Liver (tissue), 9 donors: ENCODE measurements around the gene ASPA. TPM values are rescaled to one million over a fixed set of nuclear protein-coding genes. Genes with fewer than 3 reads are reported as not detected.

Source experiments
- DNase-seq: peaks from one replicate; pipeline ENCODE4 v3.0.0-alpha.2; 2017; ENCODE audit warnings: low spot score
- H3K27ac ChIP-seq, 2 donors: one replicate each; pipeline ENCODE4 v1.7.0; 2013; ENCODE audit warnings: inconsistent platforms in 2 of 2, low read length in 2 of 2, control low read depth in 1 of 2, low read depth in 1 of 2, mild to moderate bottlenecking in 1 of 2
- H3K27me3 ChIP-seq, 4 donors: one replicate each; pipeline versions ENCODE4 v1.6.1 to v1.7.0; 2013; ENCODE audit warnings: low read length in 3 of 4, inconsistent platforms in 1 of 4, mild to moderate bottlenecking in 1 of 4, moderate library complexity in 1 of 4; ENCODE audit not compliant: control insufficient read depth in 4 of 4, insufficient read depth in 4 of 4
- H3K36me3 ChIP-seq, 4 donors: one replicate each; pipeline versions ENCODE4 v1.6.1 to v1.7.0; 2013; ENCODE audit warnings: low read length in 3 of 4, mild to moderate bottlenecking in 3 of 4, low read depth in 1 of 4, moderate library complexity in 1 of 4; ENCODE audit not compliant: control insufficient read depth in 4 of 4, insufficient read depth in 3 of 4
- H3K4me1 ChIP-seq, 4 donors: one replicate each; pipeline versions ENCODE4 v1.6.1 to v1.7.0; 2013; ENCODE audit warnings: low read length in 3 of 4, mild to moderate bottlenecking in 3 of 4, moderate library complexity in 1 of 4; ENCODE audit not compliant: control insufficient read depth in 4 of 4, insufficient read depth in 4 of 4
- H3K4me3 ChIP-seq, 3 donors: one replicate each; pipeline versions ENCODE4 v1.6.1 to v1.7.0; 2013; ENCODE audit warnings: low read length in 3 of 3, control low read depth in 1 of 3, low read depth in 1 of 3, mild to moderate bottlenecking in 1 of 3
- H3K9ac ChIP-seq, 2 donors: one replicate each; pipeline ENCODE4 v1.7.0; 2013; ENCODE audit warnings: low read length in 2 of 2, mild to moderate bottlenecking in 2 of 2, moderate library complexity in 2 of 2, control low read depth in 1 of 2, low read depth in 1 of 2
- H3K9me3 ChIP-seq, 4 donors: one replicate each; pipeline versions ENCODE4 v1.6.1 to v1.7.0; 2013; ENCODE audit warnings: low read length in 3 of 4; ENCODE audit not compliant: control insufficient read depth in 4 of 4
- CTCF ChIP-seq: fragments of 150-350 bp; IDR thresholded peaks from 2 replicates; pipeline ENCODE4 v1.5.1; 2017; ENCODE audit warnings: improper control_type of control experiment, low read depth, low read length; ENCODE audit not compliant: missing input control
- EGR1 ChIP-seq, 2 donors: IDR thresholded peaks; 2 replicates each; pipeline ENCODE4 v1.6.1; 2016 to 2018; ENCODE audit warnings: antibody characterized with exemption in 2 of 2, low read depth in 2 of 2
- FOXA2 ChIP-seq: IDR thresholded peaks from 2 replicates; pipeline ENCODE4 v1.6.1; 2016; ENCODE audit warnings: antibody characterized with exemption
- HNF4A ChIP-seq, 2 donors: conservative IDR thresholded peaks; 2 replicates each; pipeline ENCODE4 v1.6.1; 2016; ENCODE audit warnings: antibody characterized with exemption in 2 of 2, mild to moderate bottlenecking in 2 of 2
- HNF4G ChIP-seq: IDR thresholded peaks from 2 replicates; pipeline ENCODE4 v1.6.1; 2016; ENCODE audit warnings: antibody characterized with exemption
- JUND ChIP-seq, 2 donors: IDR thresholded peaks; 2 replicates each; pipeline ENCODE4 v1.6.1; 2016; ENCODE audit warnings: antibody characterized with exemption in 2 of 2
- NR2F2 ChIP-seq: IDR thresholded peaks from 2 replicates; pipeline ENCODE4 v1.6.1; 2016; ENCODE audit warnings: antibody characterized with exemption
- RAD21 ChIP-seq, 2 donors: IDR thresholded peaks; 2 replicates each; pipeline ENCODE4 v1.6.1; 2016; ENCODE audit warnings: antibody characterized with exemption in 2 of 2, mild to moderate bottlenecking in 2 of 2
- RXRA ChIP-seq, 2 donors: IDR thresholded peaks; 2 replicates each; pipeline ENCODE4 v1.6.1; 2017 to 2018; ENCODE audit warnings: antibody characterized with exemption in 2 of 2, mild to moderate bottlenecking in 1 of 2
- SP1 ChIP-seq: IDR thresholded peaks from 2 replicates; pipeline ENCODE4 v1.6.1; 2018; ENCODE audit warnings: antibody characterized with exemption, mild to moderate bottlenecking
- TAF1 ChIP-seq: conservative IDR thresholded peaks from 2 replicates; pipeline ENCODE4 v1.6.1; 2016; ENCODE audit warnings: antibody characterized with exemption, mild to moderate bottlenecking
- YY1 ChIP-seq: IDR thresholded peaks from 2 replicates; pipeline ENCODE4 v1.6.1; 2016; ENCODE audit warnings: antibody characterized with exemption, mild to moderate bottlenecking
- WGBS: extraction: QIAGEN DNeasy Blood & Tissue Kit; methylation state at CpG from one replicate; pipeline ENCODE4 v1.1.7; 2013; 5-methylcytosine and 5-hydroxymethylcytosine counted together
- polyA plus RNA-seq, 2 donors: library from polyadenylated mRNA; stranded (reverse) in 1 of 2; unstranded in 1 of 2; fragments of 200-250 nt in 1 of 2; fragments of >200 nt in 1 of 2; fragmentation: Nextera tagmentation in 1 of 2; extraction: Ambion mirVana in 1 of 2; gene quantifications; one replicate each; pipeline versions ENCODE4 v1.2.1 to v1.2.3, GENCODE V29; 2013 to 2015
- total RNA-seq, 2 donors: library from RNA; depleted of rRNA; stranded (reverse); fragments of >200 nt; gene quantifications; one replicate each; pipeline ENCODE4 v1.2.3, GENCODE V29; 2014
- TF ChIP-seq, protein P1 (sequence below): IDR thresholded peaks from 2 replicates; pipeline ENCODE4 v1.6.1; 2016; ENCODE audit warnings: antibody characterized with exemption
- TF ChIP-seq, protein P2 (sequence below): IDR thresholded peaks from 2 replicates; pipeline ENCODE4 v1.6.1; 2016; ENCODE audit warnings: antibody characterized with exemption
- TF ChIP-seq, protein P3 (sequence below): IDR thresholded peaks from 2 replicates; pipeline ENCODE4 v1.6.1; 2016; ENCODE audit warnings: antibody characterized with exemption, mild to moderate bottlenecking
- TF ChIP-seq, protein P4 (sequence below): IDR thresholded peaks from 2 replicates; pipeline ENCODE4 v1.6.1; 2016; ENCODE audit warnings: antibody characterized with exemption
- donor health status: healthy.
- donor health status: healthy.
- donor health status: healthy.
- donor health status: healthy.
- donor health status: healthy.

ASPA gene
- total and polyA plus RNA-seq, 4 donors, result 0.89 to 4.7 (median 1.9) TPM

DNA sequence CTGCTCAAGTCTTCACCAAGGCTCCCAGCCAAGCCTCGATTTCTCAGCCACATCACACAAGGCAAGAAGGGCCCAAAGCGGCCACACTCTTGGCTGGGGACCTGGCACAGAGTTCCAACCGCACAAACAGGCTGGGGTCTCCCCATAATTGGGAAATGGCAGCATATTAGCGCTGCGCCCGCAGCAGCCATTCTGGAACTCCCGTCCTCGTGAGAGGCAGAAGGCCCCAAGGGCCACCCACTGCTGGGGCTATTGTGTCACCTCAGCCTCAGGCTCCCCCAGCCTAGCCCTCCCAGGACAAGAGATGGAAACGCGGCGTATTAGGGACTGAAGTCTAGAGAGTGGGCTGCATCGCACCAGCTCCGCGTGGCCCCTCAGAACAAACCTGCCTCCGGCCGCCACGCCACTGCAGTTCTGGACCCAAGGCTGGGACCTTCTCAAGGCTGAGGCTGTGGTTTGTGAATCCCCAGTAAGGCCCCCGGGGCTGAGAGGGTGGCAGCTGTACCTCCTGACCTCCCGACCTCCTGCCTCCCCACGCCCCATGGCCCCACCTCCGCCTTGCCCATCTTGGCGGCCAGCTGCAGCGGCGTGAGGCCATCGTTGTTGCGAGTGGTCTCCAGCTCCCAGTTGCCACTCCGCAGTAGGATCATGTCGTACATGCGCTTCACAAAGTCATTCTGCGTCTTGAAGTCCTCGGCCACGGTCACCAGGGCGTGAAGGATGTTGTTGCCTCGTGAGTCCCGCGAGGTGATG is 56.5 kb downstream of the ASPA start (continued):
- TF ChIP-seq HNF4G (no peak), FOXA2 (no peak), NR2F2 (no peak)
- TF ChIP-seq, protein P1, sequence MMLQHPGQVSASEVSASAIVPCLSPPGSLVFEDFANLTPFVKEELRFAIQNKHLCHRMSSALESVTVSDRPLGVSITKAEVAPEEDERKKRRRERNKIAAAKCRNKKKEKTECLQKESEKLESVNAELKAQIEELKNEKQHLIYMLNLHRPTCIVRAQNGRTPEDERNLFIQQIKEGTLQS, result no peak

GRCh38 chr17:3532859-3533142 is 57.0 kb downstream of the ASPA start:
- TF ChIP-seq TAF1, result no peak
- TF ChIP-seq, protein P2, sequence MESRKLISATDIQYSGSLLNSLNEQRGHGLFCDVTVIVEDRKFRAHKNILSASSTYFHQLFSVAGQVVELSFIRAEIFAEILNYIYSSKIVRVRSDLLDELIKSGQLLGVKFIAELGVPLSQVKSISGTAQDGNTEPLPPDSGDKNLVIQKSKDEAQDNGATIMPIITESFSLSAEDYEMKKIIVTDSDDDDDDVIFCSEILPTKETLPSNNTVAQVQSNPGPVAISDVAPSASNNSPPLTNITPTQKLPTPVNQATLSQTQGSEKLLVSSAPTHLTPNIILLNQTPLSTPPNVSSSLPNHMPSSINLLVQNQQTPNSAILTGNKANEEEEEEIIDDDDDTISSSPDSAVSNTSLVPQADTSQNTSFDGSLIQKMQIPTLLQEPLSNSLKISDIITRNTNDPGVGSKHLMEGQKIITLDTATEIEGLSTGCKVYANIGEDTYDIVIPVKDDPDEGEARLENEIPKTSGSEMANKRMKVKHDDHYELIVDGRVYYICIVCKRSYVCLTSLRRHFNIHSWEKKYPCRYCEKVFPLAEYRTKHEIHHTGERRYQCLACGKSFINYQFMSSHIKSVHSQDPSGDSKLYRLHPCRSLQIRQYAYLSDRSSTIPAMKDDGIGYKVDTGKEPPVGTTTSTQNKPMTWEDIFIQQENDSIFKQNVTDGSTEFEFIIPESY, result no peak
- TF ChIP-seq EGR1 (IDR thresholded peaks at IDR 0.05; ENCODE audit: low read depth in 2 of 2), result no peak
- TF ChIP-seq YY1, result no peak
- TF ChIP-seq HNF4G, result no peak
- no peak for TF ChIP-seq SP1
- no peak for TF ChIP-seq CTCF
- no peak for TF ChIP-seq JUND (IDR thresholded peaks at IDR 0.05)
- TF ChIP-seq, protein P3, sequence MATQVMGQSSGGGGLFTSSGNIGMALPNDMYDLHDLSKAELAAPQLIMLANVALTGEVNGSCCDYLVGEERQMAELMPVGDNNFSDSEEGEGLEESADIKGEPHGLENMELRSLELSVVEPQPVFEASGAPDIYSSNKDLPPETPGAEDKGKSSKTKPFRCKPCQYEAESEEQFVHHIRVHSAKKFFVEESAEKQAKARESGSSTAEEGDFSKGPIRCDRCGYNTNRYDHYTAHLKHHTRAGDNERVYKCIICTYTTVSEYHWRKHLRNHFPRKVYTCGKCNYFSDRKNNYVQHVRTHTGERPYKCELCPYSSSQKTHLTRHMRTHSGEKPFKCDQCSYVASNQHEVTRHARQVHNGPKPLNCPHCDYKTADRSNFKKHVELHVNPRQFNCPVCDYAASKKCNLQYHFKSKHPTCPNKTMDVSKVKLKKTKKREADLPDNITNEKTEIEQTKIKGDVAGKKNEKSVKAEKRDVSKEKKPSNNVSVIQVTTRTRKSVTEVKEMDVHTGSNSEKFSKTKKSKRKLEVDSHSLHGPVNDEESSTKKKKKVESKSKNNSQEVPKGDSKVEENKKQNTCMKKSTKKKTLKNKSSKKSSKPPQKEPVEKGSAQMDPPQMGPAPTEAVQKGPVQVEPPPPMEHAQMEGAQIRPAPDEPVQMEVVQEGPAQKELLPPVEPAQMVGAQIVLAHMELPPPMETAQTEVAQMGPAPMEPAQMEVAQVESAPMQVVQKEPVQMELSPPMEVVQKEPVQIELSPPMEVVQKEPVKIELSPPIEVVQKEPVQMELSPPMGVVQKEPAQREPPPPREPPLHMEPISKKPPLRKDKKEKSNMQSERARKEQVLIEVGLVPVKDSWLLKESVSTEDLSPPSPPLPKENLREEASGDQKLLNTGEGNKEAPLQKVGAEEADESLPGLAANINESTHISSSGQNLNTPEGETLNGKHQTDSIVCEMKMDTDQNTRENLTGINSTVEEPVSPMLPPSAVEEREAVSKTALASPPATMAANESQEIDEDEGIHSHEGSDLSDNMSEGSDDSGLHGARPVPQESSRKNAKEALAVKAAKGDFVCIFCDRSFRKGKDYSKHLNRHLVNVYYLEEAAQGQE, result no peak
- no peak for TF ChIP-seq FOXA2
- TF ChIP-seq NR2F2, result no peak
- TF ChIP-seq HNF4A (conservative IDR thresholded peaks at IDR 0.05), result no peak
- TF ChIP-seq RAD21 (IDR thresholded peaks at IDR 0.05), result no peak
- TF ChIP-seq, protein P1, result no peak
- no peak for TF ChIP-seq RXRA (IDR thresholded peaks at IDR 0.05)
- TF ChIP-seq, protein P4, sequence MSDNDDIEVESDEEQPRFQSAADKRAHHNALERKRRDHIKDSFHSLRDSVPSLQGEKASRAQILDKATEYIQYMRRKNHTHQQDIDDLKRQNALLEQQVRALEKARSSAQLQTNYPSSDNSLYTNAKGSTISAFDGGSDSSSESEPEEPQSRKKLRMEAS, result no peak
- peaks cover 0 to 2% (median 0%) of the 10 kb centered on the region in 4 donors for H3K4me1 ChIP-seq
- no peak overlapping the region for H3K27ac ChIP-seq
- no peaks in the 10 kb centered on the region for H3K27me3 ChIP-seq
- DNase-seq, result no peak
- no peak overlapping the region for H3K4me3 ChIP-seq
- 94% methylated on average over 10 of the region's 10 CpGs for WGBS
- H3K36me3 ChIP-seq, result no peaks in the 10 kb centered on the region
- no peak overlapping the region for H3K9ac ChIP-seq
- no peaks in the 10 kb centered on the region for H3K9me3 ChIP-seq
